GM21825 (cell line): ENCODE data around the gene MPST.

Experiments
- ATAC-seq: cut with Tn5 transposase; IDR thresholded peaks from one replicate; pipeline ENCODE4 v1.9.1; 2021; ENCODE audit warnings: mild to moderate bottlenecking, moderate library complexity; ENCODE audit not compliant: unreplicated experiment

Gene MPST

DNA sequence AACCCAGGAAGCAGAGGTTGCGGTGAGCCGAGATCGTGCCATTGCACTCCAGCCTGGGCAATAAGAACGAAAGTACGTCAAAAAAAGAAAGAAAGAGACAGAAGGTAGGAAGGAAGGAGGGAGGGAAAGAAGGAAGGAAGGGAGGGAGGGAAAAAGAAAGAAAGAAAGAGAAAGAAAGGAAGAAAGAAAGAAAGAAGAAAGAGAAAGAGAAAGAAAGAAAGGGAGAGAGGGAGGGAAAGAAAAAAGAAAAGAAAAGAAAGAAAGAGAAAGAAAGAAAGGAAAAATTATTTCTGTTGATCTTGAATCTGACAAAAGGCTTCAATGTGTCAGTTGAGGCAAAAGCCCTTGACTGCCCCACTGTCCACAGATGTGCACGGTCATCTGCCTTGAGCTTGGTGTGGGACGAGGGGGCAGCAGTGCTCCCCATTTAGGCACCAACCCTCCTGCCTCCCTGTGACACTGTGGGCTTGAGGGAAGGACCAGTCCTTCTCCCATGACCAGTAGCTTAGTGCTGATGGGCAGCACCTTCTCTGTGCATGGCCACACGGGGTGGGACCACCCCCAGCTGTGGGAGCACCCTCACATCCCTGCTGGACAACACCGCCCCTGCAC is 56.4 kb downstream of the MPST start:
- ATAC-seq, result no peak

GRCh38 chr22:37077802-37078448 is 58.4 kb downstream of the MPST start:
- ATAC-seq, result no peak

- no peak for ATAC-seq
Observed at GRCh38 chr22:37079158-37079557, 59.6 kb downstream of the MPST start.
